ENCODE measurements around the gene MRPL36.

MRPL36 gene

DNA sequence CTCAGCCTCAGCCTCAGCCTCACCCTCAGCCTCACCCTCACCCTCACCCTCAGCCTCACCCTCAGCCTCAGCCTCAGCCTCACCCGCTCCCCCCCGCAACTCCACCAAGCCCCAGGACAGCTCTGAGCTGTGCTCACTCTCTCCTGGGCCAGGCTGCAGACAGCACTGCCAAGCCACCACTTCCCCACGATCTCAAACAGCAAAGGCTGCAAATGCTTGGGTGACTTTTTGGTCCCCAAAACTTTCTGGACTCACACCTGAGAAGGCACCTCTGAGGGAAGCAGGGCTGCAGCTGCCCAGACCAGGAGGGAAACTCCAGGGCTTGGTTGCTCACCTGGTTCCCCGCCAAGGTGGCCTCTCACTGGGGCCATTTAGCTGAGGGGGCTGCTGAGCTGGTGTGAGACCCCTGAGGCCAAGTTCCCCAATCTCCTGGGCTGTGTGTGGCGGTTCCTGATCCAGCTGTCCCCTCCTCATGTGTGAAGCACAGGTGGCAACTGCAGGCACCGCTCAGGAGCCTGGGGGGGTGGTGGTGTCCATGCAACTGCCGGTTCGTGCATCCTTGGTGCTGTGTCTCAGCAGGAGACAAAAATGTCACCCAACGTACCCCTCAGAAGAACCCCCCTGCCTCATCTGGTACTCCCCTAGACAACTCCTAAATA, 17.8 kb downstream of the MRPL36 start:
- no peak for DNase-seq (ENCODE audit: low read depth in 2 of 2)

GRCh38 chr5:1781107-1781506, 18.5 kb downstream of the MRPL36 start:
- DNase-seq (ENCODE audit: low read depth in 2 of 2): no peak

- no peak for DNase-seq (ENCODE audit: low read depth in 2 of 2)
Observed at GRCh38 chr5:1780614-1780930, 19.1 kb downstream of the MRPL36 start.

- no peak for DNase-seq (ENCODE audit: low read depth in 2 of 2)
Observed at GRCh38 chr5:1779782-1780613, 19.6 kb downstream of the MRPL36 start.

DNA sequence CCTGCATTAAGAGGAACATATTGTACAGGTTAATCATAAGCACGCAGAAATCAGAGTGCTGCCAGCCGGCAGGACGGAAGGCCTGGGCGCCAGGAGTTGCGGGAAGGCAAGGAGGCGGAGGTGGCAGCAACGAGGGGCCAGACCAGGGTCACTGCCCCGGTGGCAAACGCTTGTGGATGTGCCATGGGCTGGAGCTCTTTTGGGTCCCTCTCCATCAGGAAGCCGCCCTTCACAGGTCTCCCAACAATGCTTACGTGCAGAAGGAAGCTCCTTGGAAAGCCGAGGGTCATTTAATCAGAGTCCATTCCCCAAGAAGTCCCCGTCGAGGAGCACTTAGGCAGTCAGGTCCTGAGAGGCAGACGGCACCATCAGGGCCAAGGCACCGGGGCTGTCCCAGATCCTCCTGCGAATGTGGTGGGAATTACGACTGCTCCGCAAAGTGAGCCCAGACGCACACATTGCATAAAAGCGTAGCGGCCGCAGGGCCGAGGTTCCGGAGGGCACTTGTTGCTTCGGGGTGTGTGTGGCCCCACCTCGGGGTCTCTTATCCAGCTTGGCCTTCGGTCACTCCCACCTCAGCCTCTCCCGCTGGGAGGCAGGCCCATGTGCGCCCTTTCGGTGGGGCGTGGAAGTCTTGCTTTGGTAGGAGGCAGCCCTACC, 20.5 kb downstream of the MRPL36 start:
- DNase-seq (ENCODE audit: low read depth in 2 of 2): no peak

DNA sequence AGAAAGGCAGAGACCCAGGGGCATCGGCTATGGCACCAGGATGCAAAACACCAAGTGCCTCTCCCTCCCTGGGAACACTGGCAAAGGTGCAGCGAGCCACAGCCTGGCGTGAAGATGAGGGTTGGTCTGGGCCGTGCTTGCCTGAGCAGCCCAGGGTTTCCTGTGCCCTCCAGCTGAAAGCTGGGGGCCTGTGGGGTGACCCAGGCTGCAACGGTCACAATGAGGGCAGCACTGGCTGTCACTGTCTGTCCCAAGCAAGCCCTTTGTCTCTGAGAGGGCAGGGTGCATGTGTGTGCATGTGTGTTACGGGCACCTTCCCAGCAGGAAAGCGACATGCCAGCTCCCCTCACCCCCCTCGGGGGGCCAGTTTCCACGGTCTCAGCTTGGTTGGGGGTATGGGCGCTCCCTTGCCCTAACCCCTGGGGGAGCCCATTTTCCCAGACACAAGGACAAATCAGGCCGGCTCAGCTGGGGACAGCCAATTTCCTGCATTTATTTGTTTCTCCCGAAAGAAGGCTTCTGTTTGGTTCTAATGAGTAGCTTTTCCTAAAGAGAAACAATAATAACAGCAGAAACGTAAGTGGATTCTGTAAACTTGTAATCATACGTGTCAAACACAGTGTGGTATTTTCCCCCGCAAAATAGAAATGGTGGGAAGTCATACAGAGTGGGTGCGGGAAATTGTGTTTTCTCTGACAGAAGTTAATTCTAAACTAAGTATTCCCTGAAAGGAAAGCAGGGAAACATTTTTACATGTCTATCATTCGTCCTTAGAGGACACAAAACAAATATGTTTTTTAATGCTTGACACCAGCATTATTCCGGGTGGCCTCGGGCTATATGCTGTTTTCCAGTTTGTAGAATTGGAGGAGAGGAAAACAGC, 21.3 kb downstream of the MRPL36 start:
- no peak for DNase-seq (ENCODE audit: low read depth in 2 of 2)

- no peak for DNase-seq (ENCODE audit: low read depth in 2 of 2)
Observed at GRCh38 chr5:1777281-1778137, 22.1 kb downstream of the MRPL36 start.

DNA sequence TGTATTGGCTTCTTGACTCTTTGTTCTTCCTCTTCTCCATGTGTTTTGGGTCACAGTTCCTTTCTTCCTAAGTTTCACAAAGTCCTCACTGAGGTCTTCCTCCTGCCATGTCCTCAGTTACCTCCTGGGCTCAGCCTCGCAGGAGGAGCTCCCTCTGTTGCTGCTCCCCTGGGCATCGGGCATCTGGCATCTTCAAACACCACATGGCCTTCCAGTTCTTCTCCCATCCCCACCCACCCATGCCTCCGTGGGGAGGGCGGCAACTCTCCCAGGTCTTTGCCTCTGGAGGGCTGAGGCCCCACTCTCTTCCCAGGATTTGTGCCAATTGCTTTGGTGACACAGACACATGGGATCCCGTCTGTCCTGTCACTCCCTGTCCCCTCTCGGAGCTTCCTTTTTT, 22.8 kb downstream of the MRPL36 start:
- DNase-seq (ENCODE audit: low read depth in 2 of 2): no peak

DNA sequence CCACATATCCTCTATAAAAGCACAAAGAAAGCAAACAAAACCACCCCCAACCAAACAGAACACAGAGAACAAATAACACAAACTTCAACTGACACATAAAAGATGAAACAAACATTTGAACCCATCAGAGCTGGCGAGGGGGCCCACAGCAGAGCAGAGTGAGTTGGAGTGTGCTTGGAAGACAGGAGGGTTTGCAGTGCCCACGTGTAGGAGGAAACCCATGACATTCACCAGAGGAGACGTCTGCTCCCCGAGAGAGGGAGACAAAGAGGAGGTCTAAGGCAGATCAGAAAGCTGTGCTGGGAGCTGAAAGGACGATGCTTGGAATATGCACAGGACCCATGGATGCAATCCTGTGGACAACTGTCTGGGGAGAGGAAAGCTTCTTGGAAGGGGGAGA, 27.0 kb downstream of the MRPL36 start:
- DNase-seq (ENCODE audit: low read depth in 2 of 2): no peak

DNA sequence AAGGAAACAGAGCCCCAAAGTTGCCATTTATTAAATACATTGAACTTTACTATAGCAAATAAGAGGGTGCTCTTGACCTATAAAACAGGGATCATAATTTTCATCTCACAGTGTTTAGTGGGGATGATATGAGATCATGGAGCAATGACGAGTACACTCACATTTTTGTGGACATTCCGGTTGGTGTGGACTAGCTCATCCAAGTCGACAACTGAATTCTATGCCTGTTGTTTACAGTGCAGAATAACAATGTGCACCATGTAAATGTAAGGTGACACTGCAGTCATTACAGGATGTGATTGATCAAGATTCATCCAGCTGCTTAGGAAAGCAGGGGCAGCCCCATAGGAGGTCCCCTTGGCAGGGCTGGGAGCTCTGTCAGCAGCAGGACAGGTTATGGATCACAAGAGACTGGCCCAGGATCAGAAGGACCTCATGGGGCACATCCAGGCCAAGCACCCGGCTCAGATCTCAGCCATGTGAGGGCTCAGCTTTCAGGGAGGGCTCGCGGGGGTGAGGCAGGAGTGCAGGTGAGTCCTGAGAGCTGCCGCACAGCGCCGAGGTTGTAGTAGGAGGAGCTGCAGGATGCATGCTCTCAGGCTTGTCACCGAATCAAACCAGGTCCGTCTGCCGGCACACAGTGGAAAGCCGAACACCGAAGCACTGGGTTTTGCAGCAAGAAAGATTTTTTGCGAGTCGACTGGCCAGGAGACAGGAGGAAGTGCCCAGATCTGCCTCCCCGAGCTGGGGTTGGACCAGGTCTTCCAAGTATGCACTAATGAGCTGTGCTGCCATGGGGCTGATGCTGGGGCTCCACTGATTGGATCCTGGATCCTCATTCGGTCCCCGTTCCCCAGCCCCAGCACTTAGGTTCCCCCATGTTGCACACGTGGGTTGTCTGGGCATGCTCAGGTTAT, 28.2 kb downstream of the MRPL36 start:
- DNase-seq (ENCODE audit: low read depth in 2 of 2): no peak

DNA sequence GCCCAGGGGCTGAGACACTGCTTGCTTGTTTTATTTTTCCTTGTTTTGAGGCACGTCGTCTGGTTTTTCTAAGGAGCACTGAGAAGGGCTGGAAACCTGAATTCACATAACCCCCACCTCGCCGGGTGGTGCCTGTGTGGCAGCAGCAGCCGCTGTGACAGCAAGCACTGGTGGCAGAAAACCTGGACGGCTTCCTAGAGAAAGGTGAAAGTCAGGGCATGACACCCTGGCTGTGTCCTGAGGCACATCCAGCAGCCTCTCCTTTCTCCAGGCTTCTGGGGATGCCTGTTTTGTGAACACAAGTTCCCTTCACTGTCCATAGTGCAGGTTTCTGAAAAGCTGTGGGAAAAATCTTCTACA, 29.2 kb downstream of the MRPL36 start:
- DNase-seq (ENCODE audit: low read depth in 2 of 2): no peak

GRCh38 chr5:1769752-1770442, 29.7 kb downstream of the MRPL36 start:
- no peak for DNase-seq (ENCODE audit: low read depth in 2 of 2)

GRCh38 chr5:1769017-1769640, 30.5 kb downstream of the MRPL36 start:
- DNase-seq (ENCODE audit: low read depth in 2 of 2): no peak

DNA sequence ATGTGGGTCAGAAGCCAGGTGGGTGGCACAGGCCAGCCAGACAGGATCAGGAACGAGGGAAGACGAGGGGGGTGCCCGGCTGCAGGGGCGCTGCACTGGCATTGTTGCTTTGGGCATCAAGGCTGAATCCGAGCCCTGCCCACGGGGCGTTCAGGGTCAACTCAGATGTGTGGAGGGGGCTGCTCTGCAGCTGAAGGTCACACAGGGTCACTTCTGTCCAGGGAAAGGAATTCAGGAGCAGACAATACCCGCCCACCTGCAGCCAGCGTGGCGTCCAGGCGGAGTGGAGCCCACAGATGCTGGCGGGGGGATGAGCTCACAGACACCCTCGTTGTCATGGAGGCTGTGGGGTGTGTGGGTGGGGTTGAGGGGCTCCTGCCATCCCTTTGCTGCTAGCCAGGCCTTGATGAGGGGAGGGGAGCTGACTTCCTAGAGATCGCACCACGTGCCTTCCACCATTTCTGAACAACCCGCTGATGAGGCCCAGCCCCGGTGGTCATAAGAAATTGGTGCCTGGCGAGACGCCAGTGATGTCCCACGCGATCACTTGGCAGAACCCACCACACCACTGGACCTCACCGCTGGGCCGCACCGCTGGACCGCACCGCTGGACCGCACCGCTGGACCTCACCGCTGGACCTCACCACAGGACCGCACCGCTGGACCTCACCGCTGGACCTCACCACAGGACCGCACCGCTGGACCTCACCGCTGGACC, 31.2 kb downstream of the MRPL36 start:
- DNase-seq (ENCODE audit: low read depth in 2 of 2): no peak

GRCh38 chr5:1767524-1768282, 31.9 kb downstream of the MRPL36 start:
- no peak for DNase-seq (ENCODE audit: low read depth in 2 of 2)

GRCh38 chr5:1765880-1766235, 33.8 kb downstream of the MRPL36 start:
- no peak for DNase-seq (ENCODE audit: low read depth in 2 of 2)

GRCh38 chr5:1765141-1765879, 34.3 kb downstream of the MRPL36 start:
- no peak for DNase-seq (ENCODE audit: low read depth in 2 of 2)
